ENCODE data around the gene BSG. TPM values are rescaled to one million over a fixed set of nuclear protein-coding genes. Genes with fewer than 3 reads are reported as not detected.

The BSG gene
- polyA plus RNA-seq (2013): 506 and 509 TPM in 2 replicates

- H3K27ac ChIP-seq (ENCODE audit: low read depth, low read length): peak within 1 kb of the TSS; percentile 85
- peak within 1 kb of the TSS; percentile 52 for H4K12ac ChIP-seq (ENCODE audit: low read depth, low read length)
- H3K4me1 ChIP-seq (ENCODE audit: control insufficient read depth in 1 of 2, insufficient read depth in 2 of 2, low read length in 2 of 2): peaks cover 19 to 38% of the 10 kb centered on the region in 2 experiments
- peak within 1 kb of the TSS; percentile 91 for H4K91ac ChIP-seq (ENCODE audit: low read depth, low read length)
- peaks cover 3% of the 10 kb centered on the region for H3K9me3 ChIP-seq (ENCODE audit: insufficient read depth, low read depth, low read length)
- peak within 1 kb of the TSS; percentile 87 for H3K4me2 ChIP-seq (ENCODE audit: low read length)
- peak within 1 kb of the TSS; percentile 92 for H2AK5ac ChIP-seq (ENCODE audit: low read length)
- H3K36me3 ChIP-seq (ENCODE audit: control insufficient read depth in 1 of 2, insufficient read depth in 2 of 2, low read length in 2 of 2): peaks cover 6 to 10% of the 10 kb centered on the region in 2 experiments
- peak within 1 kb of the TSS; percentile 98 for H3K9ac ChIP-seq (ENCODE audit: low read length)
- peak; percentile 100 for DNase-seq
- H3K18ac ChIP-seq (ENCODE audit: low read length): peak within 1 kb of the TSS; percentile 98
- peaks cover 20% of the 10 kb centered on the region for H3K79me1 ChIP-seq (ENCODE audit: low read length)
- peak within 1 kb of the TSS; percentile 82 for H2BK120ac ChIP-seq (ENCODE audit: insufficient read depth, low read length, poor library complexity)
- peak within 1 kb of the TSS; percentile 62 for H2AFZ ChIP-seq (ENCODE audit: insufficient read depth, low read length, poor library complexity)
- H3K4me3 ChIP-seq (ENCODE audit: low read depth, low read length): peak within 1 kb of the TSS; percentile 98
- no CpG with 5 or more reads among the region's 79 CpGs for WGBS (ENCODE audit: extremely low coverage, insufficient coverage, insufficient read length)
- peak within 1 kb of the TSS; percentile 88 for H3K14ac ChIP-seq (ENCODE audit: low read length)
- H2BK5ac ChIP-seq (ENCODE audit: low read depth, low read length, poor library complexity): peak within 1 kb of the TSS; percentile 86
- H3K27me3 ChIP-seq (ENCODE audit: insufficient read depth, low read length): no peaks in the 10 kb centered on the region
- H3K79me2 ChIP-seq (ENCODE audit: control insufficient read depth, insufficient read depth, low read length, poor library complexity): peaks cover 39% of the 10 kb centered on the region
- H3K23ac ChIP-seq (ENCODE audit: low read length): no peak within 1 kb of the TSS
- H3K4ac ChIP-seq (ENCODE audit: low read depth, low read length): peak within 1 kb of the TSS; percentile 65
- peak within 1 kb of the TSS; percentile 86 for H2BK12ac ChIP-seq (ENCODE audit: low read length)
- peak within 1 kb of the TSS; percentile 76 for H4K8ac ChIP-seq (ENCODE audit: low read depth, low read length)
Observed at GRCh38 chr19:572140-572742, at the start of gene BSG. Gene BSG (plus strand): TSS chr19:572596. CDS start chr19:572635, 39 bp downstream.

GRCh38 chr19:522726-523125 is 49.7 kb upstream of the BSG start:
- Histone ChIP-seq H3K4me2 (ENCODE audit: low read length) (no peak overlapping the region), H3K9me3 (ENCODE audit: insufficient read depth, low read depth, low read length) (peaks cover 8% of the 10 kb centered on the region), H2BK12ac (ENCODE audit: low read length) (no peak overlapping the region), H3K27me3 (ENCODE audit: insufficient read depth, low read length) (peaks cover 2% of the 10 kb centered on the region), H4K12ac (ENCODE audit: low read depth, low read length) (no peak overlapping the region), H2AFZ (ENCODE audit: insufficient read depth, low read length, poor library complexity) (no peak overlapping the region), H3K27ac (ENCODE audit: low read depth, low read length) (no peak overlapping the region), H3K4me3 (ENCODE audit: low read depth, low read length) (no peak overlapping the region), H3K23ac (ENCODE audit: low read length) (no peak overlapping the region), H3K36me3 (ENCODE audit: control insufficient read depth in 1 of 2, insufficient read depth in 2 of 2, low read length in 2 of 2) (peaks cover 0 to 8% of the 10 kb centered on the region in 2 experiments), H3K79me1 (ENCODE audit: low read length) (no peaks in the 10 kb centered on the region), H3K14ac (ENCODE audit: low read length) (no peak overlapping the region), H4K91ac (ENCODE audit: low read depth, low read length) (no peak overlapping the region), H3K4me1 (ENCODE audit: control insufficient read depth in 1 of 2, insufficient read depth in 2 of 2, low read length in 2 of 2) (peaks cover 0 to 3% of the 10 kb centered on the region in 2 experiments), H3K79me2 (ENCODE audit: control insufficient read depth, insufficient read depth, low read length, poor library complexity) (no peaks in the 10 kb centered on the region), H4K8ac (ENCODE audit: low read depth, low read length) (no peak overlapping the region), H3K4ac (ENCODE audit: low read depth, low read length) (no peak overlapping the region), H2AK5ac (ENCODE audit: low read length) (no peak overlapping the region), H2BK120ac (ENCODE audit: insufficient read depth, low read length, poor library complexity) (no peak overlapping the region), H3K18ac (ENCODE audit: low read length) (no peak overlapping the region), H3K9ac (ENCODE audit: low read length) (no peak overlapping the region), H2BK5ac (ENCODE audit: low read depth, low read length, poor library complexity) (no peak overlapping the region)
- no CpG with 5 or more reads among the region's 12 CpGs for WGBS (ENCODE audit: extremely low coverage, insufficient coverage, insufficient read length)
- DNase-seq: no peak

- H3K27me3 ChIP-seq (ENCODE audit: insufficient read depth, low read length): peaks cover 2% of the 10 kb centered on the region
- no peak overlapping the region for H3K23ac ChIP-seq (ENCODE audit: low read length)
- no peak overlapping the region for H3K4ac ChIP-seq (ENCODE audit: low read depth, low read length)
- peaks cover 8% of the 10 kb centered on the region for H3K9me3 ChIP-seq (ENCODE audit: insufficient read depth, low read depth, low read length)
- no peaks in the 10 kb centered on the region for H3K4me1 ChIP-seq (ENCODE audit: control insufficient read depth in 1 of 2, insufficient read depth in 2 of 2, low read length in 2 of 2)
- no peak overlapping the region for H2BK5ac ChIP-seq (ENCODE audit: low read depth, low read length, poor library complexity)
- H3K18ac ChIP-seq (ENCODE audit: low read length): no peak overlapping the region
- H3K27ac ChIP-seq (ENCODE audit: low read depth, low read length): no peak overlapping the region
- no peaks in the 10 kb centered on the region for H3K79me2 ChIP-seq (ENCODE audit: control insufficient read depth, insufficient read depth, low read length, poor library complexity)
- no peak overlapping the region for H3K4me2 ChIP-seq (ENCODE audit: low read length)
- H3K36me3 ChIP-seq (ENCODE audit: control insufficient read depth in 1 of 2, insufficient read depth in 2 of 2, low read length in 2 of 2): peaks cover 0 to 8% of the 10 kb centered on the region in 2 experiments
- H4K91ac ChIP-seq (ENCODE audit: low read depth, low read length): no peak overlapping the region
- no CpG with 5 or more reads among the region's 29 CpGs for WGBS (ENCODE audit: extremely low coverage, insufficient coverage, insufficient read length)
- no peak overlapping the region for H2BK120ac ChIP-seq (ENCODE audit: insufficient read depth, low read length, poor library complexity)
- H3K79me1 ChIP-seq (ENCODE audit: low read length): no peaks in the 10 kb centered on the region
- no peak overlapping the region for H3K4me3 ChIP-seq (ENCODE audit: low read depth, low read length)
- DNase-seq: peak; percentile 38 to 51
- no peak overlapping the region for H2BK12ac ChIP-seq (ENCODE audit: low read length)
- no peak overlapping the region for H3K9ac ChIP-seq (ENCODE audit: low read length)
- no peak overlapping the region for H2AK5ac ChIP-seq (ENCODE audit: low read length)
- no peak overlapping the region for H4K8ac ChIP-seq (ENCODE audit: low read depth, low read length)
- no peak overlapping the region for H4K12ac ChIP-seq (ENCODE audit: low read depth, low read length)
- no peak overlapping the region for H2AFZ ChIP-seq (ENCODE audit: insufficient read depth, low read length, poor library complexity)
- no peak overlapping the region for H3K14ac ChIP-seq (ENCODE audit: low read length)
Observed at GRCh38 chr19:524062-524674, 48.2 kb upstream of the BSG start.

GRCh38 chr19:525029-525428 is 47.4 kb upstream of the BSG start:
- Histone ChIP-seq H3K9me3 (ENCODE audit: insufficient read depth, low read depth, low read length) (peaks cover 5% of the 10 kb centered on the region), H2AK5ac (ENCODE audit: low read length) (no peak overlapping the region), H3K36me3 (ENCODE audit: control insufficient read depth in 1 of 2, insufficient read depth in 2 of 2, low read length in 2 of 2) (peaks cover 0 to under 1% of the 10 kb centered on the region in 2 experiments), H3K79me2 (ENCODE audit: control insufficient read depth, insufficient read depth, low read length, poor library complexity) (no peaks in the 10 kb centered on the region), H4K91ac (ENCODE audit: low read depth, low read length) (no peak overlapping the region), H2BK120ac (ENCODE audit: insufficient read depth, low read length, poor library complexity) (no peak overlapping the region), H3K79me1 (ENCODE audit: low read length) (no peaks in the 10 kb centered on the region), H3K14ac (ENCODE audit: low read length) (no peak overlapping the region), H3K27ac (ENCODE audit: low read depth, low read length) (no peak overlapping the region), H2BK12ac (ENCODE audit: low read length) (no peak overlapping the region), H4K12ac (ENCODE audit: low read depth, low read length) (no peak overlapping the region), H3K4me3 (ENCODE audit: low read depth, low read length) (no peak overlapping the region), H3K4me1 (ENCODE audit: control insufficient read depth in 1 of 2, insufficient read depth in 2 of 2, low read length in 2 of 2) (no peaks in the 10 kb centered on the region), H3K4me2 (ENCODE audit: low read length) (no peak overlapping the region), H3K4ac (ENCODE audit: low read depth, low read length) (no peak overlapping the region), H3K9ac (ENCODE audit: low read length) (no peak overlapping the region), H2AFZ (ENCODE audit: insufficient read depth, low read length, poor library complexity) (no peak overlapping the region), H3K18ac (ENCODE audit: low read length) (no peak overlapping the region), H3K23ac (ENCODE audit: low read length) (no peak overlapping the region), H4K8ac (ENCODE audit: low read depth, low read length) (no peak overlapping the region), H2BK5ac (ENCODE audit: low read depth, low read length, poor library complexity) (no peak overlapping the region), H3K27me3 (ENCODE audit: insufficient read depth, low read length) (peaks cover 2% of the 10 kb centered on the region)
- WGBS (ENCODE audit: extremely low coverage, insufficient coverage, insufficient read length): no CpG with 5 or more reads among the region's 18 CpGs
- DNase-seq: no peak

All from trophoblast cell (in vitro differentiated cells and primary cell).